ENCODE results near the gene TGM4.

The TGM4 gene

GRCh38 chr3:44883213-44883955 is 9.0 kb downstream of the TGM4 start:
- DNase-seq: no peak

GRCh38 chr3:44883999-44884431 is 9.6 kb downstream of the TGM4 start:
- DNase-seq: peak; percentile 45

- DNase-seq: no peak
Observed at GRCh38 chr3:44885618-44886017, 11.2 kb downstream of the TGM4 start.

- no peak for DNase-seq
Observed at GRCh38 chr3:44886561-44886960, 12.2 kb downstream of the TGM4 start.

- no peak for DNase-seq
Observed at GRCh38 chr3:44887101-44887500, 12.7 kb downstream of the TGM4 start.

- DNase-seq: no peak
Observed at GRCh38 chr3:44890258-44890657, 15.8 kb downstream of the TGM4 start.

- DNase-seq: no peak
Observed at GRCh38 chr3:44890852-44891251, 16.4 kb downstream of the TGM4 start.

GRCh38 chr3:44892689-44893088 is 18.3 kb downstream of the TGM4 start:
- no peak for DNase-seq

GRCh38 chr3:44893097-44893496 is 18.7 kb downstream of the TGM4 start:
- no peak for DNase-seq

GRCh38 chr3:44894485-44894884 is 20.1 kb downstream of the TGM4 start:
- DNase-seq: no peak

- DNase-seq: no peak
Observed at GRCh38 chr3:44896440-44896839, 22.0 kb downstream of the TGM4 start.

- DNase-seq: no peak
Observed at GRCh38 chr3:44899683-44900367, 25.4 kb downstream of the TGM4 start.

- DNase-seq: no peak
Observed at GRCh38 chr3:44902628-44903027, 28.2 kb downstream of the TGM4 start.

- no peak for DNase-seq
Observed at GRCh38 chr3:44903314-44903713, 28.9 kb downstream of the TGM4 start.

GRCh38 chr3:44903751-44904150 is 29.3 kb downstream of the TGM4 start:
- DNase-seq: no peak

GRCh38 chr3:44905446-44906157 is 31.2 kb downstream of the TGM4 start:
- DNase-seq: no peak

- no peak for DNase-seq
Observed at GRCh38 chr3:44906997-44907396, 32.6 kb downstream of the TGM4 start.

- no peak for DNase-seq
Observed at GRCh38 chr3:44907612-44908011, 33.2 kb downstream of the TGM4 start.

GRCh38 chr3:44909063-44909462 is 34.7 kb downstream of the TGM4 start:
- DNase-seq: no peak

GRCh38 chr3:44910693-44911092 is 36.3 kb downstream of the TGM4 start:
- DNase-seq: no peak

- DNase-seq: no peak
Observed at GRCh38 chr3:44913868-44914468, 39.6 kb downstream of the TGM4 start.

- no peak for DNase-seq
Observed at GRCh38 chr3:44914936-44915335, 40.5 kb downstream of the TGM4 start.

GRCh38 chr3:44915702-44916438 is 41.5 kb downstream of the TGM4 start:
- no peak for DNase-seq
